ENCODE measurements around the gene FAM89A. TPM values are rescaled to one million over a fixed set of nuclear protein-coding genes. Genes with fewer than 3 reads are reported as not detected.

FAM89A gene
- 10 to 100 TPM; 10.3 to 20.5 (median 16.1) TPM for total RNA-seq

- Histone ChIP-seq H3K36me3 (no peaks in the 10 kb centered on the region), H3K4me3 (peak within 1 kb of the TSS; percentile 68 to 76), H3K9me3 (peaks cover 0 to 5% of the 10 kb centered on the region in 2 donors), H3K27ac (peak within 1 kb of the TSS; percentile 65 to 77), H3K27me3 (no peaks in the 10 kb centered on the region), H3K4me1 (peaks cover 0 to 7% of the 10 kb centered on the region in 2 donors)
- DNase-seq = peak; percentile 59 to 74
- intact Hi-C loops (cut with DNase I; ENCODE audit: low total_unique reads) = no loop called here
- no peak for TF ChIP-seq CTCF (IDR thresholded peaks at IDR 0.05)
- TF ChIP-seq POLR2A (IDR thresholded peaks at IDR 0.05) = peak in 1 of 2 donors; percentile 44
These were observed at the start of gene FAM89A for GRCh38 chr1:231040019-231040799. FAM89A (minus strand) TSS chr1:231040254; CDS start chr1:231040211, 43 bp downstream.

GRCh38 chr1:231084353-231084752 lies 44.3 kb upstream of the FAM89A start:
- intact Hi-C loops (cut with DNase I; ENCODE audit: low total_unique reads) = no loop called here
- Histone ChIP-seq H3K27ac (no peak overlapping the region), H3K4me3 (no peak overlapping the region), H3K9me3 (no peaks in the 10 kb centered on the region), H3K4me1 (no peaks in the 10 kb centered on the region), H3K27me3 (no peaks in the 10 kb centered on the region), H3K36me3 (no peaks in the 10 kb centered on the region)
- TF ChIP-seq CTCF (IDR thresholded peaks at IDR 0.05) (no peak), POLR2A (IDR thresholded peaks at IDR 0.05) (no peak)
- DNase-seq = no peak

GRCh38 chr1:231079163-231079562 lies 39.1 kb upstream of the FAM89A start:
- Histone ChIP-seq H3K27ac (no peak overlapping the region), H3K36me3 (no peaks in the 10 kb centered on the region), H3K9me3 (no peaks in the 10 kb centered on the region), H3K27me3 (no peaks in the 10 kb centered on the region), H3K4me1 (no peaks in the 10 kb centered on the region), H3K4me3 (no peak overlapping the region)
- TF ChIP-seq POLR2A (IDR thresholded peaks at IDR 0.05) (no peak), CTCF (IDR thresholded peaks at IDR 0.05) (no peak)
- intact Hi-C loops (cut with DNase I; ENCODE audit: low total_unique reads) = no loop called here
- DNase-seq = no peak

- TF ChIP-seq CTCF (IDR thresholded peaks at IDR 0.05) (no peak), POLR2A (IDR thresholded peaks at IDR 0.05) (no peak)
- Histone ChIP-seq H3K36me3 (no peaks in the 10 kb centered on the region), H3K9me3 (no peaks in the 10 kb centered on the region), H3K4me1 (no peaks in the 10 kb centered on the region), H3K27me3 (no peaks in the 10 kb centered on the region), H3K4me3 (no peak overlapping the region), H3K27ac (no peak overlapping the region)
- intact Hi-C loops (cut with DNase I; ENCODE audit: low total_unique reads) = no loop called here
- DNase-seq = no peak
These were observed 38.2 kb upstream of the FAM89A start for GRCh38 chr1:231078250-231078649.

- Histone ChIP-seq H3K27me3 (no peaks in the 10 kb centered on the region), H3K4me3 (no peak overlapping the region), H3K36me3 (no peaks in the 10 kb centered on the region), H3K9me3 (no peaks in the 10 kb centered on the region), H3K4me1 (no peaks in the 10 kb centered on the region), H3K27ac (no peak overlapping the region)
- TF ChIP-seq POLR2A (IDR thresholded peaks at IDR 0.05) = no peak
- TF ChIP-seq CTCF (IDR thresholded peaks at IDR 0.05) = no peak
- DNase-seq = no peak
- intact Hi-C loops (cut with DNase I; ENCODE audit: low total_unique reads) = no loop called here
These were observed 36.7 kb upstream of the FAM89A start for GRCh38 chr1:231076802-231077201.
